GM15510 (cell line): ENCODE results near the gene ZNF664.

Experiments
- POLR2A ChIP-seq: IDR thresholded peaks from 3 replicates; pipeline ENCODE4 v1.6.1; 2011; ENCODE audit warnings: borderline replicate concordance; ENCODE audit not compliant: insufficient read length; ENCODE audit errors: extremely low read depth

ZNF664 gene

GRCh38 chr12:124006085-124006845, 33.2 kb downstream of the ZNF664 start:
- no peak for TF ChIP-seq POLR2A

GRCh38 chr12:124006846-124007713, 34.1 kb downstream of the ZNF664 start:
- TF ChIP-seq POLR2A: no peak

- TF ChIP-seq POLR2A: no peak
Observed at GRCh38 chr12:124007826-124008570, 35.0 kb downstream of the ZNF664 start.

- TF ChIP-seq POLR2A: no peak
Observed at GRCh38 chr12:124008595-124008994, 35.6 kb downstream of the ZNF664 start.

GRCh38 chr12:124009781-124010180, 36.8 kb downstream of the ZNF664 start:
- TF ChIP-seq POLR2A: no peak

- TF ChIP-seq POLR2A: no peak
Observed at GRCh38 chr12:124010687-124011086, 37.7 kb downstream of the ZNF664 start.

DNA sequence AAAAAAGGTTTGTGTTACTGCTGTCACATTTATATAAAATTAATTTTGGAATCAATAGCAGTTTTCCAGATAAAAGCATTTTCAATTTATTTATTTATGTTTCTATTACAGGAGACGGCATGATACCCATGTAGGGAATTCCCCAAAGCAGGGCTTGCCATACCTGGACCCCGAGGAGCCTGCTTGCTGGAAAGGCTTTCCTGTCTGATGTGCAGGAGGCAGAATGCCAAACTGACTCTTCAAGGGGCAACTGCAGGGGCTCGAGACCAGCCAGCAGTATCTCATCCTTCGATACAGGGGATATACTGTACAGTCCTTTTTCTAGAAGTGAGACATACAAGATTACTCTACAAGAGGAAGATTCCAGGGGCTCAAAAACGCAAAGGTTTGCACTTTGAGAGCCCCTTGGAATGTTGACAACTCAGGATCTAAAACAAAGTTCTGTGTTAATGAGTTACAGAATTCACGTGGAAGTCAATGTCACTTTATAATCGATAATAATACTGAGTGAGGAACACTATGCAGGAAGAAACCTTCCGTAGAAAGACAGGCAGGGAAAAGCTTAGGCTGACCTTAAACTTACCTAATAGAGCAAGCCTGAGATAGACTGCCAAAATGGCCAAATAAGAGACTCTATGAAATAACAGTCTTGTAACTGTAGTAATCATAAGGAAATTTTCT, 38.6 kb downstream of the ZNF664 start:
- TF ChIP-seq POLR2A: no peak

GRCh38 chr12:124013073-124013472, 40.1 kb downstream of the ZNF664 start:
- TF ChIP-seq POLR2A: no peak

GRCh38 chr12:124015494-124016461, 42.8 kb downstream of the ZNF664 start:
- no peak for TF ChIP-seq POLR2A

DNA sequence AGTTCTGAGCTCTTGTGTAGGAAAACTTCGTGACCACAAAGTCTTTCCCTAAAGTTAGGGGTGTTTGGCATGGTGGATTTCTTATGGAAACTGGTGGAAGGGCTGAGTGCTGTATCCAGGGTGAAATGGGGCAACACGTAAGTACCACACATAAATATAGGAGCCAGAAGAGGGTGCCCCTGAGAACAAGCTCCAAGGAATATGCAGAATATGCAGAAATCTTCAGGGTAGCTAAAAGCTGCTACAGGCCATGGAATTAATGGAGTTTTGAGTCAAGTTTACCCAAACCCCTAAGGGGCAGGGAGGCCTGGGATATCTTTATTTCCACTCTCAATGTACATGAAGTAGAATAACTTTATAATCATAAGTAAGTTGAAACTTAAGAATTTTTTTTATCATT, 44.0 kb downstream of the ZNF664 start:
- TF ChIP-seq POLR2A: no peak

GRCh38 chr12:124018539-124018938, 45.5 kb downstream of the ZNF664 start:
- TF ChIP-seq POLR2A: no peak

DNA sequence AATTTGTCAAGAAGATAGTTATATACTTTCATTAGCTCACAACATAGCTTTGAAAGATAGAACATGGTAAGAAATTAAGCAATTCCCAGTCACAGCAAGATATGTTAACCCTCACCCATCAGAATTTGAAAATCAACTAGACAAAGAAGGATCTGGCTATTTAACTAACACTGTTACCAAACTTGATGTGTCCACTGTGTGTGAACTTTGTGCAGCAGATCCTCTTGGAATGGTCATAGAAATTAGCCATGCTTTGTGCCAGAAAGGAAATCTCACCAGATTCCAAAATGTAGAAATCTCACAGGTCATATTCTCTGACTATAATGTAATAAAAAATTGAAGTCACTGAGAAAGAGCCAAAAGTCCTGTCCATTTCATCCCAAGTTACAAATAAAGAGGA, 46.1 kb downstream of the ZNF664 start:
- TF ChIP-seq POLR2A: no peak

DNA sequence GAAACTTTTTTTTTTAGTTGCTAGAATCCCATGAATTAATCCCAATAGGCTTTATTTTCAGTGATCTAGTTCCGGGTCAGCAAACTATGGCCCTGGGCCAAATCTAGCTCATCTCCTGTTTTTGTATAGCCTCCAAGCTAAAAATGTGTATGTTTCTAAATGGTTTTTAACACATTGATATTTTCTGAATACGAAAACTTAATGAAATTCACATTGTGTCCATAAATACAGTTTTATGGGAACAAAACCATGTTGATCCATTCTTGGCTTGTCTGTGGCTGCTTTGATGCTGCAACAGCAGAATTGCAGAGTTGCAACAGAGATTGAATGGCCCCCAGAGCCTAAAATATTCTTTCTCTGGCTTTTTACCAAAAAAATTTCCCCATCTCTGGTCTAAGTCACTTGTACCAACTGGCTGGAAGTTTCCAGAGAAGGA, 47.5 kb downstream of the ZNF664 start:
- TF ChIP-seq POLR2A: no peak
